GM23248 (cell line): ENCODE measurements around the gene MAPK10.

Experiments used
- EZH2 ChIP-seq: fragments of 200-600 bp; sonication (generic); IDR thresholded peaks from 2 replicates; pipeline ENCODE4 v1.6.1; 2018; ENCODE audit warnings: antibody characterized with exemption, mild to moderate bottlenecking; ENCODE audit not compliant: insufficient read depth, poor library complexity, severe bottlenecking
- EZH2phosphoT487 ChIP-seq: fragments of 200-600 bp; sonication (generic); IDR thresholded peaks from 2 replicates; pipeline ENCODE4 v1.6.1; 2018; ENCODE audit warnings: antibody characterized with exemption, moderate library complexity, mild to moderate bottlenecking, low read depth; ENCODE audit not compliant: insufficient read depth

DNA sequence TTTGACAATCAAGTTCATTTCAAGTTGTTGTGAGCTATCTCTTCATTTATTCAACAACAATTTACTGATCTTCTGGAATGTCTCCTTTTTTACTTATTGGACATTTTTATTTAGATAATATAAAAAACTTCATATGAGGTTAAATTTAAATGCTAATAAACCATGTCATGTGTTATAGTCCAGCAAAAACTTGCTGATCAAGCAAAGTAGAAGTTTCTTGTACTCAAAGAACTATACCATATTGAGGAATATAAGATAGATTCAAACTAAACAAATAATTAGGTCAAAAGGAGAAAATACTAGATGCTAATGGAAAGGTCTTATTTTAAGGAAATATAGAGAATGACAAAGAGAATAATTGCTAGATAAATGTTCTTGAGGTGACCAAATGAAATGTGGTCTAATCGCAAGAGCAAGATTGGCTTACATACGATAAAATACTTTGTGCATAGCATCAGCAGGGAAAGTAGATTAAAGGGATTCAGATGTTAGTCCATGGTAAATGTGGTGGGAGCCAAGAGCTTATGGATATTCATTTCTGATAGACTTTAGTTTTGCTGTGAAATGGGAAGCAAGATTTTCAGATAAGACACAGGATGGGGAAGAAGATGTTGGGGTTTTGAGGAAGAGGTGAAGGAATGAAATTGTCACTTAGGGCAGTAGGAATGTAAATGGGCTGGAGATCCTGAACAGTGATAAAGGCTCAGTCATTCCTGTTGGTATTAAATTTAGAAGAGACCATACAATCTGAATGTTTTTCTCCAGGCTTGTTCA is 229.5 kb downstream of the MAPK10 start:
- TF ChIP-seq EZH2phosphoT487 (no peak), EZH2 (no peak)
